Fibroblast of the aortic adventitia (primary cell): ENCODE measurements around the gene ARL14. TPM values are rescaled to one million over a fixed set of nuclear protein-coding genes. Genes with fewer than 3 reads are reported as not detected.
A peak's percentile ranks its signal among the peaks of the same experiment; 100 is the strongest.

ENCODE experiments used
- DNase-seq: peaks from one replicate; pipeline ENCODE4 v3.0.0-alpha.2; 2010; ENCODE audit warnings: low read depth
- H3K4me3 ChIP-seq: 2 replicates; pipeline ENCODE4 v1.5.1; 2011; ENCODE audit warnings: low read depth, mild to moderate bottlenecking, control low read depth, low read length, moderate library complexity
- CTCF ChIP-seq: IDR thresholded peaks from 2 replicates; pipeline ENCODE4 v1.5.1; 2011; ENCODE audit warnings: mild to moderate bottlenecking, low read length, control low read depth, inconsistent platforms; ENCODE audit not compliant: insufficient read depth
- total RNA-seq: library from RNA; depleted of rRNA; stranded (reverse); fragments of >200 nt; gene quantifications from 2 replicates; pipeline ENCODE4 v1.2.3, GENCODE V29; 2012; ENCODE audit warnings: low replicate concordance

The ARL14 gene
- total RNA-seq, 1 donor, result not detected

- TF ChIP-seq CTCF, result peak; percentile 33
- no peak overlapping the region for H3K4me3 ChIP-seq
- peak; percentile 49 for DNase-seq
Measured at GRCh38 chr3:160686955-160687535, 10.1 kb downstream of the ARL14 start.

GRCh38 chr3:160691151-160691550 lies 14.2 kb downstream of the ARL14 start:
- DNase-seq, result no peak
- no peak overlapping the region for H3K4me3 ChIP-seq
- TF ChIP-seq CTCF, result no peak

GRCh38 chr3:160691962-160692361 lies 15.0 kb downstream of the ARL14 start:
- no peak for TF ChIP-seq CTCF
- no peak for DNase-seq
- no peak overlapping the region for H3K4me3 ChIP-seq

GRCh38 chr3:160693191-160693590 lies 16.2 kb downstream of the ARL14 start:
- no peak for TF ChIP-seq CTCF
- H3K4me3 ChIP-seq, result no peak overlapping the region
- no peak for DNase-seq

GRCh38 chr3:160694345-160694744 lies 17.4 kb downstream of the ARL14 start:
- TF ChIP-seq CTCF, result no peak
- DNase-seq, result no peak

DNA sequence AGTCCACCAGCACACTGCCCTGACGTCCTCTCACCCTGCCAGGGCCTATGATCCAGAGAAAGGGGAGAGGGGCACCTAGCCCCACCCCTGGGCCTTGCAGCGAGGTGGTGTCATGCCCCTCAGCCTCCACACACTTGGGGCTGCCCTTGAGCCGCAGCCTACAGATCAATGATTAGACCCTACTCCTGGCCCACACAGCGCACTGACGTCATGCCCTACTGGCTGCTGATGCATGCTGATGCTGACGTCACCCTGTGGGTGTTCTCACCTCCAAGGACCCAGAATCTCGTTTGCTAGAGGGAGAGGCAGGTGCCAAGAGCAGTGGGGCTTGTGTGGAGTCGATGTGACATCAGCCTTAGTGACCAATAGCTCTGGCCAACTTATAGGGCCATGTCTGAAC lies 18.0 kb downstream of the ARL14 start:
- DNase-seq, result no peak
- TF ChIP-seq CTCF, result no peak
- H3K4me3 ChIP-seq, result no peak overlapping the region

More at GRCh38 chr3:160694345-160694744, 17.4 kb downstream of the ARL14 start:
- no peak overlapping the region for H3K4me3 ChIP-seq

- no peak overlapping the region for H3K4me3 ChIP-seq
- DNase-seq, result peak; percentile 22
- no peak for TF ChIP-seq CTCF
Measured at GRCh38 chr3:160695915-160696327, 19.0 kb downstream of the ARL14 start.
